Naive thymus-derived CD4-positive, alpha-beta T cell (primary cell): ENCODE data around the gene CD40LG. TPM values are rescaled to one million over a fixed set of nuclear protein-coding genes. Genes with fewer than 3 reads are reported as not detected.

Source experiments
- ATAC-seq: fragments of 150-1000 bp; cut with Tn5 transposase; 2 replicates; pipeline ENCODE4 v1.10.0; 2021; ENCODE audit warnings: mild to moderate bottlenecking, moderate library complexity
- CTCF ChIA-PET: fragments of 350-600 bp; sonication (Branson Sonifier 250); formaldehyde crosslinking; loops from one replicate; lab custom pipeline; 2021; ENCODE audit warnings: antibody characterized with exemption; lab: Charles Lee
- POLR2A ChIA-PET: fragments of 350-600 bp; sonication (Branson Sonifier 250); formaldehyde crosslinking; loops from one replicate; lab custom pipeline; 2021; ENCODE audit warnings: antibody characterized with exemption, inconsistent platforms; lab: Charles Lee
- DNase-seq, 9 donors: peaks; one replicate each; pipeline versions ENCODE4 v3.0.0 to v3.0.0-alpha.2; 2020 to 2022; ENCODE audit warnings: mixed read lengths in 1 of 9
- H3K27ac ChIP-seq: one replicate; pipeline ENCODE4 v1.7.0; 2013; ENCODE audit warnings: mild to moderate bottlenecking, low read depth, low read length, moderate library complexity
- H3K27me3 ChIP-seq, 2 donors: one replicate each; pipeline ENCODE4 v1.7.0; 2013; ENCODE audit warnings: low read length in 2 of 2, mild to moderate bottlenecking in 2 of 2, moderate library complexity in 2 of 2; ENCODE audit not compliant: control insufficient read depth in 2 of 2, insufficient read depth in 2 of 2
- H3K36me3 ChIP-seq, 3 experiments: 1 replicate in 2 of 3; 2 replicates in 1 of 3; pipeline ENCODE4 v1.7.0; 2013; ENCODE audit warnings: low read length in 3 of 3, mild to moderate bottlenecking in 3 of 3, moderate library complexity in 1 of 3; ENCODE audit not compliant: insufficient read depth in 3 of 3, control insufficient read depth in 2 of 3
- H3K4me1 ChIP-seq, 2 donors: one replicate each; pipeline ENCODE4 v1.7.0; 2013; ENCODE audit warnings: low read length in 2 of 2, mild to moderate bottlenecking in 2 of 2, moderate library complexity in 1 of 2; ENCODE audit not compliant: control insufficient read depth in 2 of 2, insufficient read depth in 2 of 2
- H3K4me3 ChIP-seq: 2 replicates; pipeline ENCODE4 v1.7.0; 2013; ENCODE audit warnings: mild to moderate bottlenecking, low read length
- H3K9me3 ChIP-seq, 3 experiments: 1 replicate in 2 of 3; 2 replicates in 1 of 3; pipeline ENCODE4 v1.7.0; 2013; ENCODE audit warnings: low read length in 3 of 3; ENCODE audit not compliant: control insufficient read depth in 2 of 3
- H3K27ac Mint-ChIP-seq, 9 donors: one replicate each; pipeline ENCODE4 v1.8.0; 2020 to 2022; ENCODE audit warnings: mixed read lengths in 9 of 9, mild to moderate bottlenecking in 8 of 9, moderate library complexity in 5 of 9, inconsistent platforms in 2 of 9
- H3K27me3 Mint-ChIP-seq, 5 donors: one replicate each; pipeline ENCODE4 v1.8.0; 2021 to 2022; ENCODE audit warnings: mixed read lengths in 5 of 5, mild to moderate bottlenecking in 1 of 5
- H3K36me3 Mint-ChIP-seq, 5 donors: one replicate each; pipeline ENCODE4 v1.8.0; 2020 to 2022; ENCODE audit warnings: mixed read lengths in 5 of 5, mild to moderate bottlenecking in 3 of 5, inconsistent platforms in 1 of 5
- H3K4me1 Mint-ChIP-seq, 7 donors: one replicate each; pipeline ENCODE4 v1.8.0; 2020 to 2022; ENCODE audit warnings: mixed read lengths in 7 of 7, mild to moderate bottlenecking in 3 of 7, inconsistent platforms in 1 of 7
- H3K4me3 Mint-ChIP-seq, 10 donors: one replicate each; pipeline ENCODE4 v1.8.0; 2020 to 2022; ENCODE audit warnings: mild to moderate bottlenecking in 10 of 10, mixed read lengths in 10 of 10, moderate library complexity in 6 of 10, inconsistent platforms in 2 of 10
- H3K9me3 Mint-ChIP-seq, 11 donors: one replicate each; pipeline ENCODE4 v1.8.0; 2020 to 2022; ENCODE audit warnings: mixed read lengths in 11 of 11, mild to moderate bottlenecking in 4 of 11, inconsistent platforms in 1 of 11, moderate library complexity in 1 of 11
- intact Hi-C, 2 donors: fragments of 100-400 bp; cut with micrococcal nuclease; formaldehyde crosslinking; loops; one replicate each; pipeline ENCODE4 v1.15.1; 2023
- polyA plus RNA-seq, 2 donors: library from polyadenylated mRNA; unstranded; fragments of 300-500 nt; fragmentation: Illumina TruSeq; gene quantifications; one replicate each; pipeline ENCODE4 v1.2.3, GENCODE V29; 2021
- total RNA-seq, 6 experiments: library from RNA in 5 of 6; stranded (reverse) in 5 of 6; gene quantifications; 1 replicate in 5 of 6; 2 replicates in 1 of 6; pipeline ENCODE4 v1.2.3 and lab custom pipeline; 2021 to 2026

CD40LG gene
- total and polyA plus RNA-seq, 7 experiments from 2014 or later, result 25.2 to 173 (median 58.0) TPM

GRCh38 chrX:136650811-136651210 is 2.9 kb downstream of the CD40LG start:
- POLR2A ChIA-PET, result interaction anchor here (0.6 to 7.5 kb wide), 20 partner anchors 10 to 274 kb away, joined by 3 to 86 read pairs (median 8); no protein-coding TSS in a partner anchor
- Histone ChIP-seq H3K36me3 (peaks cover 0 to 31% (median 21%) of the 10 kb centered on the region in 3 experiments), H3K4me3 (peak overlapping the region; percentile 94), H3K27me3 (no peaks in the 10 kb centered on the region), H3K9me3 (no peaks in the 10 kb centered on the region), H3K4me1 (peaks cover 8 to 31% of the 10 kb centered on the region in 2 donors), H3K27ac (peak overlapping the region; percentile 79)
- H3K4me3 Mint-ChIP-seq, result peak overlapping the region; percentile 79 to 99 (median 96)
- H3K36me3 Mint-ChIP-seq, result peaks cover 20 to 71% (median 68%) of the 10 kb centered on the region in 5 donors
- DNase-seq (no peak), ATAC-seq (no peak)
- intact Hi-C loops, result loop anchor here (1.0 to 10.0 kb wide), 4 partner anchors 8 to 1126 kb away; partner anchors contain the start of gene INTS6L (in 1 of the 2)
- H3K27me3 Mint-ChIP-seq, result no peaks in the 10 kb centered on the region
- peaks cover 9 to 55% (median 38%) of the 10 kb centered on the region in 7 donors for H3K4me1 Mint-ChIP-seq
- peaks cover 0 to 2% (median 0%) of the 10 kb centered on the region in 11 donors for H3K9me3 Mint-ChIP-seq
- CTCF ChIA-PET, result interaction anchor here (0.6 to 3.5 kb wide), 9 partner anchors 14 to 73 kb away, joined by 3 to 13 read pairs (median 4); no protein-coding TSS in a partner anchor
- H3K27ac Mint-ChIP-seq, result peak overlapping the region; percentile 42 to 99 (median 95)

GRCh38 chrX:136652822-136653723 is 5.1 kb downstream of the CD40LG start:
- ATAC-seq, result peak; percentile 42
- Mint-ChIP-seq H3K4me1 (peaks cover 12 to 57% (median 42%) of the 10 kb centered on the region in 7 donors), H3K36me3 (peaks cover 33 to 90% (median 82%) of the 10 kb centered on the region in 5 donors), H3K4me3 (peak overlapping the region; percentile 79 to 99 (median 96)), H3K27ac (peak overlapping the region; percentile 85 to 99 (median 95)), H3K27me3 (no peaks in the 10 kb centered on the region), H3K9me3 (peaks cover 0 to 2% (median 0%) of the 10 kb centered on the region in 11 donors)
- Histone ChIP-seq H3K27me3 (peaks cover 0 to 3% of the 10 kb centered on the region in 2 donors), H3K4me1 (peaks cover 14 to 30% of the 10 kb centered on the region in 2 donors), H3K36me3 (peaks cover 0 to 42% (median 29%) of the 10 kb centered on the region in 3 experiments), H3K27ac (peak overlapping the region; percentile 79), H3K4me3 (peak overlapping the region; percentile 94), H3K9me3 (no peaks in the 10 kb centered on the region)
- DNase-seq, result peak in 2 of 9 donors; percentile 39 to 55
- POLR2A ChIA-PET, result interaction anchor here (0.6 to 7.5 kb wide), 21 partner anchors 8 to 240 kb away, joined by 3 to 86 read pairs (median 6); no protein-coding TSS in a partner anchor
- intact Hi-C loops, result loop anchor here in 1 of 2 donors (1.0 to 10.0 kb wide), 2 partner anchors 41 to 1128 kb away; partner anchors contain the start of gene INTS6L
- CTCF ChIA-PET, result interaction anchor here (0.7 to 3.5 kb wide), 7 partner anchors 14 to 153 kb away, joined by 3 to 13 read pairs (median 5); no protein-coding TSS in a partner anchor

- H3K27ac ChIP-seq, result peak overlapping the region; percentile 79
- peak overlapping the region; percentile 85 to 99 (median 97) for H3K27ac Mint-ChIP-seq
- ATAC-seq (no peak), DNase-seq (peak in 1 of 9 donors; percentile 34)
- H3K36me3 Mint-ChIP-seq, result peaks cover 32 to 91% (median 70%) of the 10 kb centered on the region in 5 donors
- H3K9me3 Mint-ChIP-seq, result no peaks in the 10 kb centered on the region
- no peaks in the 10 kb centered on the region for H3K27me3 Mint-ChIP-seq
- peaks cover 0 to 3% of the 10 kb centered on the region in 2 donors for H3K27me3 ChIP-seq
- no peaks in the 10 kb centered on the region for H3K9me3 ChIP-seq
- H3K4me3 Mint-ChIP-seq, result peak overlapping the region; percentile 66 to 99 (median 94)
- peak overlapping the region; percentile 18 for H3K4me3 ChIP-seq
- ChIA-PET POLR2A (interaction anchor here (0.6 to 3.3 kb wide), 4 partner anchors 22 to 1605 kb away, joined by 3 to 27 read pairs (median 7); partner anchors contain the start of gene RTL8A), CTCF (no interaction called here)
- peaks cover 14 to 57% of the 10 kb centered on the region in 2 donors for H3K4me1 ChIP-seq
- peaks cover 23 to 89% (median 75%) of the 10 kb centered on the region in 7 donors for H3K4me1 Mint-ChIP-seq
- peaks cover 0 to 44% (median 18%) of the 10 kb centered on the region in 3 experiments for H3K36me3 ChIP-seq
- intact Hi-C loops, result loop anchor here (1.0 to 10.0 kb wide), 2 partner anchors 38 to 1132 kb away; partner anchors contain the start of gene INTS6L (in 1 of the 2)
These were observed 8.5 kb downstream of the CD40LG start for GRCh38 chrX:136656361-136656964.

GRCh38 chrX:136658151-136658550 is 10.2 kb downstream of the CD40LG start:
- Mint-ChIP-seq H3K4me3 (peak overlapping the region; percentile 61 to 99 (median 94)), H3K36me3 (peaks cover 28 to 84% (median 59%) of the 10 kb centered on the region in 5 donors), H3K9me3 (no peaks in the 10 kb centered on the region), H3K27ac (peak overlapping the region; percentile 85 to 99 (median 97)), H3K4me1 (peaks cover 25 to 92% (median 87%) of the 10 kb centered on the region in 7 donors), H3K27me3 (no peaks in the 10 kb centered on the region)
- peaks cover 23 to 71% of the 10 kb centered on the region in 2 donors for H3K4me1 ChIP-seq
- intact Hi-C loops, result loop anchor here in 1 of 2 donors (1.0 to 10.0 kb wide), 2 partner anchors 23 to 1133 kb away; partner anchors contain the start of gene INTS6L
- peak; percentile 49 for ATAC-seq
- DNase-seq, result peak in 4 of 9 donors; percentile 33 to 48 (median 40)
- CTCF ChIA-PET, result interaction anchor here (0.6 to 1.5 kb wide), 6 partner anchors 8 to 50 kb away, joined by 3 to 10 read pairs (median 3); no protein-coding TSS in a partner anchor
- H3K9me3 ChIP-seq, result no peaks in the 10 kb centered on the region
- POLR2A ChIA-PET, result interaction anchor here (0.7 to 4.7 kb wide), 18 partner anchors 8 to 120 kb away, joined by 3 to 55 read pairs (median 9); no protein-coding TSS in a partner anchor
- peak overlapping the region; percentile 79 for H3K27ac ChIP-seq
- peaks cover 0 to 37% (median 13%) of the 10 kb centered on the region in 3 experiments for H3K36me3 ChIP-seq
- peaks cover 0 to 3% of the 10 kb centered on the region in 2 donors for H3K27me3 ChIP-seq
- peak overlapping the region; percentile 18 for H3K4me3 ChIP-seq

GRCh38 chrX:136659174-136659573 is 11.2 kb downstream of the CD40LG start:
- intact Hi-C loops, result loop anchor here (1.0 to 10.0 kb wide), 2 partner anchors 9 to 1134 kb away; partner anchors contain the start of gene INTS6L (in 1 of the 2)
- Histone ChIP-seq H3K4me3 (peak overlapping the region; percentile 18), H3K27me3 (peaks cover 0 to 3% of the 10 kb centered on the region in 2 donors), H3K27ac (peak overlapping the region; percentile 79), H3K36me3 (peaks cover 0 to 34% (median 8%) of the 10 kb centered on the region in 3 experiments), H3K9me3 (no peaks in the 10 kb centered on the region), H3K4me1 (peaks cover 18 to 77% of the 10 kb centered on the region in 2 donors)
- CTCF ChIA-PET, result interaction anchor here (0.7 to 1.5 kb wide), 4 partner anchors 9 to 50 kb away, joined by 3 to 10 read pairs (median 6); no protein-coding TSS in a partner anchor
- peaks cover 28 to 80% (median 57%) of the 10 kb centered on the region in 5 donors for H3K36me3 Mint-ChIP-seq
- H3K4me1 Mint-ChIP-seq, result peaks cover 31 to 95% (median 86%) of the 10 kb centered on the region in 7 donors
- ATAC-seq, result peak; percentile 28
- peaks cover 0 to 5% (median 0%) of the 10 kb centered on the region in 11 donors for H3K9me3 Mint-ChIP-seq
- H3K27ac Mint-ChIP-seq, result peak overlapping the region; percentile 85 to 99 (median 97)
- POLR2A ChIA-PET, result interaction anchor here (0.7 to 4.7 kb wide), 19 partner anchors 9 to 50 kb away, joined by 3 to 55 read pairs (median 9); no protein-coding TSS in a partner anchor
- no peaks in the 10 kb centered on the region for H3K27me3 Mint-ChIP-seq
- peak overlapping the region; percentile 61 to 99 (median 93) for H3K4me3 Mint-ChIP-seq
- peak in 1 of 9 donors; percentile 30 for DNase-seq
